IMR-90 (cell line): Measurements from ENCODE around the gene KRTAP10-10. TPM values are rescaled to one million over a fixed set of nuclear protein-coding genes. Genes with fewer than 3 reads are reported as not detected.

Experiments
- ATAC-seq: fragments of 200-7000 bp; cut with Tn5 transposase; 2 replicates; pipeline ENCODE4 v1.9.1; 2020; ENCODE audit warnings: low read depth, mild to moderate bottlenecking, moderate library complexity
- BruUV-seq: library from RNA; stranded (reverse); fragments of 400-500 nt; replicated peaks from 2 replicates; lab custom pipeline; 2021; lab: Mats Ljungman, UMichigan
- CTCF ChIA-PET: fragments of 300-600 bp; formaldehyde crosslinking; extraction: SDS; loops from one replicate; lab custom pipeline; 2021; ENCODE audit warnings: antibody characterized with exemption; lab: Yijun Ruan, JAX
- POLR2A ChIA-PET: fragments of 300-600 bp; sonication (Branson Sonifier 250); formaldehyde crosslinking; loops from one replicate; lab custom pipeline; 2022; ENCODE audit warnings: antibody characterized with exemption; ENCODE audit not compliant: unreplicated experiment; lab: Charles Lee
- DNase-seq: peaks from one replicate; pipeline ENCODE4 v3.0.0; 2013
- H2AFZ ChIP-seq: replicated peaks from 2 replicates; pipeline ENCODE3; 2013; ENCODE audit warnings: low read length, mild to moderate bottlenecking; ENCODE audit not compliant: poor library complexity
- H2AK5ac ChIP-seq: 2 replicates; pipeline ENCODE4 v1.6.1; 2013; ENCODE audit warnings: low read depth, low read length, inconsistent platforms
- H2AK9ac ChIP-seq: replicated peaks from 2 replicates; pipeline ENCODE3; 2013; ENCODE audit warnings: mild to moderate bottlenecking, low read depth, low read length, moderate library complexity; ENCODE audit not compliant: poor library complexity
- H2BK120ac ChIP-seq: 2 replicates; pipeline ENCODE4 v1.6.1; 2013; ENCODE audit warnings: low read depth, low read length, inconsistent platforms
- H2BK15ac ChIP-seq: 3 replicates; pipeline ENCODE4 v1.6.1; 2013; ENCODE audit warnings: low read depth, low read length, inconsistent platforms
- H2BK20ac ChIP-seq: 2 replicates; pipeline ENCODE4 v1.6.1; 2013; ENCODE audit warnings: low read depth, mild to moderate bottlenecking, inconsistent platforms, low read length, moderate library complexity
- H2BK5ac ChIP-seq: 2 replicates; pipeline ENCODE4 v1.6.1; 2013; ENCODE audit warnings: mild to moderate bottlenecking, low read depth, low read length, inconsistent platforms; ENCODE audit not compliant: poor library complexity, severe bottlenecking
- H3K14ac ChIP-seq: replicated peaks from 2 replicates; pipeline ENCODE4 v1.6.1; 2013; ENCODE audit warnings: low read depth, low read length, inconsistent platforms
- H3K18ac ChIP-seq: 2 replicates; pipeline ENCODE4 v1.6.1; 2013; ENCODE audit warnings: low read depth, low read length, control low read depth
- H3K23ac ChIP-seq: 2 replicates; pipeline ENCODE4 v1.6.1; 2013; ENCODE audit warnings: low read depth, low read length, inconsistent platforms
- H3K27ac ChIP-seq: 2 replicates; pipeline ENCODE4 v1.5.1; 2013; ENCODE audit warnings: mild to moderate bottlenecking, control low read depth, low read length; ENCODE audit not compliant: insufficient read depth
- H3K27me3 ChIP-seq: 2 replicates; pipeline ENCODE4 v1.6.1; 2013; ENCODE audit warnings: low read length; ENCODE audit not compliant: control insufficient read depth, insufficient read depth
- H3K36me3 ChIP-seq: 2 replicates; pipeline ENCODE4 v1.6.1; 2013; ENCODE audit warnings: low read length, mixed read lengths; ENCODE audit not compliant: control insufficient read depth, insufficient read depth
- H3K4ac ChIP-seq: 2 replicates; pipeline ENCODE4 v1.6.1; 2013; ENCODE audit warnings: low read depth, low read length, inconsistent platforms
- H3K4me1 ChIP-seq: 2 replicates; pipeline ENCODE4 v1.6.1; 2013; ENCODE audit warnings: low read length, mixed read lengths; ENCODE audit not compliant: control insufficient read depth, insufficient read depth
- H3K4me2 ChIP-seq: 2 replicates; pipeline ENCODE4 v1.6.1; 2013; ENCODE audit warnings: low read depth, mild to moderate bottlenecking, control low read depth, low read length, moderate library complexity
- H3K4me3 ChIP-seq: 2 replicates; pipeline ENCODE4 v1.5.1; 2013; ENCODE audit warnings: low read depth, mild to moderate bottlenecking, control low read depth, low read length, moderate library complexity; ENCODE audit not compliant: insufficient read depth
- H3K56ac ChIP-seq: 2 replicates; pipeline ENCODE4 v1.6.1; 2013; ENCODE audit warnings: low read length, inconsistent platforms; ENCODE audit not compliant: insufficient read depth; ENCODE audit errors: extremely low read depth
- H3K79me1 ChIP-seq, 2 experiments: 2 replicates each; pipeline ENCODE4 v1.6.1; 2013; ENCODE audit warnings: low read length in 2 of 2, inconsistent platforms in 1 of 2, low read depth in 1 of 2
- H3K9ac ChIP-seq: 2 replicates; pipeline ENCODE4 v1.6.1; 2013; ENCODE audit warnings: low read depth, low read length, control low read depth
- H3K9me1 ChIP-seq: 2 replicates; pipeline ENCODE4 v1.6.1; 2013; ENCODE audit warnings: low read length, inconsistent platforms; ENCODE audit not compliant: insufficient read depth
- H3K9me3 ChIP-seq: 2 replicates; pipeline ENCODE4 v1.6.1; 2013; ENCODE audit warnings: low read length; ENCODE audit not compliant: control insufficient read depth, insufficient read depth
- H4K20me1 ChIP-seq: 2 replicates; pipeline ENCODE4 v1.6.1; 2013; ENCODE audit warnings: low read length, inconsistent platforms; ENCODE audit not compliant: insufficient read depth
- H4K5ac ChIP-seq: 2 replicates; pipeline ENCODE4 v1.6.1; 2013; ENCODE audit warnings: mild to moderate bottlenecking, low read depth, low read length, control low read depth
- H4K8ac ChIP-seq, 2 experiments: 2 replicates each; pipeline ENCODE4 v1.6.1; 2013; ENCODE audit warnings: low read depth in 2 of 2, low read length in 2 of 2, control low read depth in 1 of 2, inconsistent platforms in 1 of 2
- H4K91ac ChIP-seq: 2 replicates; pipeline ENCODE4 v1.6.1; 2013; ENCODE audit warnings: low read depth, low read length, inconsistent platforms; ENCODE audit not compliant: insufficient read depth
- CEBPB ChIP-seq: IDR thresholded peaks from 2 replicates; pipeline ENCODE4 v1.6.1; 2012; ENCODE audit warnings: low read depth, low read length, improper control_type of control experiment
- FOS ChIP-seq: fragments of 150-350 bp; IDR thresholded peaks from 2 replicates; pipeline ENCODE4 v1.6.1; 2016; ENCODE audit warnings: low read depth, low read length
- MAFK ChIP-seq: IDR thresholded peaks from 2 replicates; pipeline ENCODE4 v1.6.1; 2012; ENCODE audit warnings: low read depth, low read length, improper control_type of control experiment
- MAZ ChIP-seq: IDR thresholded peaks from 2 replicates; pipeline ENCODE4 v1.6.1; 2012; ENCODE audit warnings: low read depth, mild to moderate bottlenecking, low read length, improper control_type of control experiment, moderate library complexity, borderline replicate concordance
- MXI1 ChIP-seq: IDR thresholded peaks from 2 replicates; pipeline ENCODE4 v1.6.1; 2012; ENCODE audit warnings: low read depth, mild to moderate bottlenecking, low read length, moderate library complexity, borderline replicate concordance
- NFE2L2 ChIP-seq: fragments of 150-350 bp; IDR thresholded peaks from 2 replicates; pipeline ENCODE4 v1.6.1; 2016; ENCODE audit warnings: low read depth, mild to moderate bottlenecking, low read length
- POLR2A ChIP-seq: IDR thresholded peaks from 2 replicates; pipeline ENCODE4 v1.6.1; 2012; ENCODE audit warnings: mild to moderate bottlenecking, low read depth, low read length
- RAD21 ChIP-seq: IDR thresholded peaks from 2 replicates; pipeline ENCODE4 v1.6.1; 2012; ENCODE audit warnings: low read length, improper control_type of control experiment
- RCOR1 ChIP-seq: IDR thresholded peaks from 2 replicates; pipeline ENCODE4 v1.6.1; 2012; ENCODE audit warnings: mild to moderate bottlenecking, low read length, improper control_type of control experiment; ENCODE audit not compliant: insufficient replicate concordance
- RFX5 ChIP-seq: IDR thresholded peaks from 2 replicates; pipeline ENCODE4 v1.8.0; 2012; ENCODE audit warnings: low read depth, mild to moderate bottlenecking, low read length, moderate library complexity
- WGBS, 2 experiments: methylation state at CpG; one replicate each; pipeline versions ENCODE4 v1.1.5 to v1.1.7; 2013; ENCODE audit warnings: missing lambda C conversion rate in 2 of 2; ENCODE audit not compliant: insufficient read length in 1 of 2; ENCODE audit errors: extremely low coverage in 2 of 2; 5-methylcytosine and 5-hydroxymethylcytosine counted together
- dilution Hi-C: fragments of 300-500 bp; cut with HindIII; formaldehyde crosslinking; loops from one replicate; pipeline ENCODE4 v1.14.3; 2018; ENCODE audit warnings: low sequenced_read_pairs; ENCODE audit not compliant: unreplicated experiment
- in situ Hi-C: fragments of 300-500 bp; cut with MboI; formaldehyde crosslinking; loops from 3 replicates; pipeline ENCODE4 v1.14.3; 2019; ENCODE audit warnings: low sequenced_read_pairs, inconsistent platforms, mixed read lengths
- intact Hi-C: fragments of 100-400 bp; cut with micrococcal nuclease; formaldehyde crosslinking; loops from 2 replicates; pipeline ENCODE4 v1.10.0; 2022
- polyA plus RNA-seq, 3 experiments: library from polyadenylated mRNA; depleted of rRNA; stranded (reverse); fragments of >200 nt; gene quantifications; 2 replicates each; pipeline ENCODE4 v1.2.3, GENCODE V29; 2012; ENCODE audit warnings: low replicate concordance in 1 of 3
- total RNA-seq: library from RNA; depleted of rRNA; stranded (reverse); fragments of >200 nt; gene quantifications from 2 replicates; pipeline ENCODE4 v1.2.3, GENCODE V29; 2012
- TF ChIP-seq, protein P1 (sequence below): fragments of 150-350 bp; IDR thresholded peaks from 2 replicates; pipeline ENCODE4 v1.6.1; 2017; ENCODE audit warnings: mild to moderate bottlenecking, antibody characterized with exemption, low read length, low read depth

Gene KRTAP10-10
- total and polyA plus RNA-seq, 2 of the 4 experiments (the other 2 are of a cell fraction) = not detected

GRCh38 chr21:44677881-44678280 is 40.7 kb downstream of the KRTAP10-10 start:
- DNase-seq = no peak
- Histone ChIP-seq H3K18ac (no peak overlapping the region), H2AK5ac (no peak overlapping the region), H4K5ac (no peak overlapping the region), H3K9me3 (no peaks in the 10 kb centered on the region), H3K4ac (no peak overlapping the region), H4K8ac (no peak overlapping the region), H3K4me2 (no peak overlapping the region), H3K14ac (no peak overlapping the region), H2BK120ac (no peak overlapping the region), H3K23ac (no peak overlapping the region), H2AFZ (no peak overlapping the region), H4K20me1 (no peaks in the 10 kb centered on the region), H3K4me3 (no peak overlapping the region), H3K27ac (no peak overlapping the region), H3K79me1 (no peaks in the 10 kb centered on the region), H2BK5ac (no peak overlapping the region), H3K4me1 (no peaks in the 10 kb centered on the region), H3K9me1 (no peaks in the 10 kb centered on the region), H3K9ac (no peak overlapping the region), H4K91ac (no peak overlapping the region), H3K27me3 (peaks cover 21% of the 10 kb centered on the region), H2AK9ac (no peak overlapping the region), H3K36me3 (no peaks in the 10 kb centered on the region), H2BK15ac (no peak overlapping the region), H2BK20ac (no peak overlapping the region), H3K56ac (no peak overlapping the region)
- CTCF ChIA-PET = no interaction called here
- in situ Hi-C loops (no loop called here), intact Hi-C loops (no loop called here), dilution Hi-C loops (no loop called here)
- no peak for ATAC-seq
- TF ChIP-seq CEBPB (no peak), MAZ (no peak), MXI1 (no peak), RCOR1 (no peak), RFX5 (no peak), RAD21 (no peak), NFE2L2 (no peak), FOS (no peak), MAFK (no peak), POLR2A (no peak)
- TF ChIP-seq, protein P1, sequence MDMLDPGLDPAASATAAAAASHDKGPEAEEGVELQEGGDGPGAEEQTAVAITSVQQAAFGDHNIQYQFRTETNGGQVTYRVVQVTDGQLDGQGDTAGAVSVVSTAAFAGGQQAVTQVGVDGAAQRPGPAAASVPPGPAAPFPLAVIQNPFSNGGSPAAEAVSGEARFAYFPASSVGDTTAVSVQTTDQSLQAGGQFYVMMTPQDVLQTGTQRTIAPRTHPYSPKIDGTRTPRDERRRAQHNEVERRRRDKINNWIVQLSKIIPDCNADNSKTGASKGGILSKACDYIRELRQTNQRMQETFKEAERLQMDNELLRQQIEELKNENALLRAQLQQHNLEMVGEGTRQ = no peak
- 84% methylated on average over 8 of the region's 13 CpGs; no CpG with 5 or more reads in 1 of the 2 experiments for WGBS, 2 experiments
- BruUV-seq = no TSS peak
- POLR2A ChIA-PET = no interaction called here
